Uterus (tissue), 4 donors: ENCODE measurements around the gene BCAR1. TPM values are rescaled to one million over a fixed set of nuclear protein-coding genes. Genes with fewer than 3 reads are reported as not detected.
A peak's percentile ranks its signal among the peaks of the same experiment; 100 is the strongest.

Source experiments
- DNase-seq, 2 donors: peaks; one replicate each; pipeline ENCODE4 v3.0.0-alpha.2; 2019 to 2020
- H3K27ac ChIP-seq, 2 donors: fragments of 200-600 bp; sonication (generic); 1 replicate in 1 of 2; 2 replicates in 1 of 2; pipeline ENCODE4 v1.5.1; 2016 to 2018
- H3K27me3 ChIP-seq, 2 donors: fragments of 200-600 bp; sonication (generic); one replicate each; pipeline ENCODE4 v1.5.1; 2018 to 2019; ENCODE audit warnings: control low read depth in 1 of 2
- H3K36me3 ChIP-seq, 2 donors: fragments of 200-600 bp; sonication (generic); one replicate each; pipeline ENCODE4 v1.5.1; 2019; ENCODE audit warnings: control low read depth in 1 of 2
- H3K4me1 ChIP-seq, 2 donors: fragments of 200-600 bp; sonication (generic); one replicate each; pipeline ENCODE4 v1.5.1; 2018 to 2019; ENCODE audit warnings: control low read depth in 1 of 2
- H3K4me3 ChIP-seq, 2 donors: fragments of 200-600 bp; sonication (generic); 1 replicate in 1 of 2; 2 replicates in 1 of 2; pipeline ENCODE4 v1.5.1; 2018 to 2019; ENCODE audit warnings: mild to moderate bottlenecking in 1 of 2
- H3K9me3 ChIP-seq, 2 donors: fragments of 200-600 bp; sonication (generic); one replicate each; pipeline ENCODE4 v1.5.1; 2019; ENCODE audit warnings: control low read depth in 1 of 2
- POLR2A ChIP-seq, 2 donors: fragments of 450-650 bp; IDR thresholded peaks; one replicate each; pipeline ENCODE4 v1.6.1; 2016; ENCODE audit warnings: antibody characterized with exemption in 2 of 2, mild to moderate bottlenecking in 1 of 2, moderate library complexity in 1 of 2
- intact Hi-C: fragments of 100-400 bp; cut with DNase I; formaldehyde crosslinking; loops from one replicate; pipeline ENCODE4 v1.15.1; 2023; ENCODE audit warnings: low total_unique reads
- total RNA-seq, 4 donors: library from RNA; depleted of rRNA in 3 of 4; stranded (reverse); fragments of >200 nt in 3 of 4; gene quantifications; one replicate each; pipeline versions ENCODE4 v1.1.0 to v1.2.4, GENCODE V29; 2014 to 2023
- TF ChIP-seq, protein P1 (sequence below), 4 experiments: fragments of 200-600 bp in 2 of 4; fragments of 450-650 bp in 2 of 4; sonication (generic) in 2 of 4; IDR thresholded peaks; one replicate each; pipeline ENCODE4 v1.5.1; 2016 to 2019; ENCODE audit warnings: antibody characterized with exemption in 4 of 4, mild to moderate bottlenecking in 2 of 4, moderate library complexity in 1 of 4
- donor health status: DM: yes; HTN: yes; CAD: no.

The BCAR1 gene
- total RNA-seq, 4 donors from 2014 or later = 42.8 to 104 (median 47.2) TPM

- no peaks in the 10 kb centered on the region for H3K27me3 ChIP-seq
- no peak overlapping the region for H3K27ac ChIP-seq
- no peak overlapping the region for H3K4me3 ChIP-seq
- H3K4me1 ChIP-seq = no peaks in the 10 kb centered on the region
- H3K36me3 ChIP-seq = no peaks in the 10 kb centered on the region
- peak in 1 of 2 donors; percentile 17 for DNase-seq
- intact Hi-C loops = no loop called here
- H3K9me3 ChIP-seq = no peaks in the 10 kb centered on the region
- no peak for TF ChIP-seq POLR2A (IDR thresholded peaks at IDR 0.05)
- TF ChIP-seq, protein P1, sequence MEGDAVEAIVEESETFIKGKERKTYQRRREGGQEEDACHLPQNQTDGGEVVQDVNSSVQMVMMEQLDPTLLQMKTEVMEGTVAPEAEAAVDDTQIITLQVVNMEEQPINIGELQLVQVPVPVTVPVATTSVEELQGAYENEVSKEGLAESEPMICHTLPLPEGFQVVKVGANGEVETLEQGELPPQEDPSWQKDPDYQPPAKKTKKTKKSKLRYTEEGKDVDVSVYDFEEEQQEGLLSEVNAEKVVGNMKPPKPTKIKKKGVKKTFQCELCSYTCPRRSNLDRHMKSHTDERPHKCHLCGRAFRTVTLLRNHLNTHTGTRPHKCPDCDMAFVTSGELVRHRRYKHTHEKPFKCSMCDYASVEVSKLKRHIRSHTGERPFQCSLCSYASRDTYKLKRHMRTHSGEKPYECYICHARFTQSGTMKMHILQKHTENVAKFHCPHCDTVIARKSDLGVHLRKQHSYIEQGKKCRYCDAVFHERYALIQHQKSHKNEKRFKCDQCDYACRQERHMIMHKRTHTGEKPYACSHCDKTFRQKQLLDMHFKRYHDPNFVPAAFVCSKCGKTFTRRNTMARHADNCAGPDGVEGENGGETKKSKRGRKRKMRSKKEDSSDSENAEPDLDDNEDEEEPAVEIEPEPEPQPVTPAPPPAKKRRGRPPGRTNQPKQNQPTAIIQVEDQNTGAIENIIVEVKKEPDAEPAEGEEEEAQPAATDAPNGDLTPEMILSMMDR (IDR thresholded peaks at IDR 0.05) = no peak
Measured at GRCh38 chr16:75198135-75198600, 53.3 kb downstream of the BCAR1 start.

DNA sequence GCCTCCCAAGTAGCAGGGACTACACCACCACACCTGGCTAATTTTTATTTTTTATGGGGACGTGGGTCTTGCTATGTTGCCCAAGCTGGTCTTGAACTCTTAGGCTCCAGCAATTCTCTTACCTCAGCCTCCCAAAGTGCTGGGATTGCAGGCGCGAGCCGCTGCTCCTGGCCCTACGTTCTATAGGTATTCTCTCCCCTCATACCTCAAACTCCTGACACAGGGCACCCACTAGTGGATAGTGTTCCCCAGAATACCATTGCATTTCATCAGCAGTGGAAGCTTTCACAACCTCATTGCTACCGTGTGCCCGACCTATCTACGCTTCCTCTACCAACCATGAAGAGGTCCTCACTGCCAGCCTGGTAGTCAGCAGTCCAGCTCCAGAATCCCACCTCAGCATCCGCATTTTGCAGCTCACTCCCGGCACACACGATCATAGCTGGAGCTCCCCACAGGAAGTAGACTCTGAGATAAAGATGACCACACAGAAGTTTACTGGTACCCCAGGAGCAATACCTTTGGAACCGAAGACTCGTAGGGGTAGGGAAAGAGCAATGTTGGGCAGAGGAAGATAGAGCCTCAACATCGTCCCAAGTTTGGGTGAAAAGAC, 53.8 kb downstream of the BCAR1 start:
- DNase-seq = peak in 1 of 2 donors; percentile 7
- no peaks in the 10 kb centered on the region for H3K9me3 ChIP-seq

GRCh38 chr16:75196836-75197235, 54.6 kb downstream of the BCAR1 start:
- Histone ChIP-seq H3K4me3 (no peak overlapping the region), H3K36me3 (no peaks in the 10 kb centered on the region), H3K27me3 (no peaks in the 10 kb centered on the region), H3K9me3 (no peaks in the 10 kb centered on the region), H3K4me1 (no peaks in the 10 kb centered on the region), H3K27ac (no peak overlapping the region)
- DNase-seq = peak in 1 of 2 donors; percentile 5
- TF ChIP-seq, protein P1 (IDR thresholded peaks at IDR 0.05) = no peak
- TF ChIP-seq POLR2A (IDR thresholded peaks at IDR 0.05) = no peak
- intact Hi-C loops = no loop called here

More for the DNA sequence above, 53.8 kb downstream of the BCAR1 start:
- intact Hi-C loops = no loop called here
- Histone ChIP-seq H3K4me3 (no peak overlapping the region), H3K36me3 (no peaks in the 10 kb centered on the region), H3K4me1 (no peaks in the 10 kb centered on the region), H3K27ac (no peak overlapping the region), H3K27me3 (no peaks in the 10 kb centered on the region)
- TF ChIP-seq, protein P1 (IDR thresholded peaks at IDR 0.05) = no peak
- no peak for TF ChIP-seq POLR2A (IDR thresholded peaks at IDR 0.05)

- TF ChIP-seq, protein P1 (IDR thresholded peaks at IDR 0.05) = no peak
- no peak for TF ChIP-seq POLR2A (IDR thresholded peaks at IDR 0.05)
- H3K4me1 ChIP-seq = no peaks in the 10 kb centered on the region
- DNase-seq = peak in 1 of 2 donors; percentile 9
- H3K27ac ChIP-seq = no peak overlapping the region
- no peaks in the 10 kb centered on the region for H3K27me3 ChIP-seq
- H3K36me3 ChIP-seq = no peaks in the 10 kb centered on the region
- intact Hi-C loops = no loop called here
- H3K4me3 ChIP-seq = no peak overlapping the region
- no peaks in the 10 kb centered on the region for H3K9me3 ChIP-seq
Measured at GRCh38 chr16:75195811-75196790, 55.3 kb downstream of the BCAR1 start.
